ENCODE measurements around the gene AJAP1.

The AJAP1 gene

GRCh38 chr1:4648657-4649056, 5.8 kb upstream of the AJAP1 start:
- ChIA-PET CTCF (no interaction called here), POLR2A (no interaction called here)
- no peak for DNase-seq (ENCODE audit: extremely low spot score)
- TF ChIP-seq CTCF (IDR thresholded peaks at IDR 0.05; ENCODE audit: control extremely low read depth, extremely low read depth, low read depth, missing control alignments) = no peak

GRCh38 chr1:4650481-4650880, 3.9 kb upstream of the AJAP1 start:
- CTCF ChIA-PET = no interaction called here
- no peak for TF ChIP-seq CTCF (IDR thresholded peaks at IDR 0.05; ENCODE audit: control extremely low read depth, extremely low read depth, low read depth, missing control alignments)
- POLR2A ChIA-PET = no interaction called here
- no peak for DNase-seq (ENCODE audit: extremely low spot score)

- no peak for TF ChIP-seq CTCF (IDR thresholded peaks at IDR 0.05; ENCODE audit: control extremely low read depth, extremely low read depth, low read depth, missing control alignments)
- ChIA-PET POLR2A (no interaction called here), CTCF (no interaction called here)
- no peak for DNase-seq (ENCODE audit: extremely low spot score)
Observed at GRCh38 chr1:4650981-4651380, 3.4 kb upstream of the AJAP1 start.

- peak; percentile 96 for TF ChIP-seq CTCF (IDR thresholded peaks at IDR 0.05; ENCODE audit: control extremely low read depth, extremely low read depth, low read depth, missing control alignments)
- peak; percentile 83 for DNase-seq (ENCODE audit: extremely low spot score)
- POLR2A ChIA-PET = no interaction called here
- CTCF ChIA-PET = interaction anchor here (1.4 kb wide), 1 partner anchor 176 kb away, joined by 8 read pairs; no protein-coding TSS in a partner anchor
Observed at GRCh38 chr1:4652631-4653327, 1.6 kb upstream of the AJAP1 start.

DNA sequence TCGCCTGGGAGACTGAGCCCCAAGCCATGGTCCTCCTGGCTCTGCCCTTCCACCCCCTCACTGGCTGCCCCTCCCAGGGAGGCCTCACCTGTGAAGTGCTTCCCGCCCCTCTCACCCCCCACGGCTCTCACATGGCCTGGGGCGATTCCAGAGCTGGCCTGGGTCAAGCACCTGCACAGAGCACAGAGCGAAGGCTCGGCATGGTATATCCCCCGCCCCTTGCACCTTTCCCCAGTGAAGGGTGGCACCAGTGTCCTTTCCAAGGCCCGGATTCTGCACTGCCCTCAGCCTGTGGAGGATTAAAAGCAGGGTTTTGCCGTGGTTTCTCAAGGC, 1.1 kb upstream of the AJAP1 start:
- POLR2A ChIA-PET = no interaction called here
- no peak for TF ChIP-seq CTCF (IDR thresholded peaks at IDR 0.05; ENCODE audit: control extremely low read depth, extremely low read depth, low read depth, missing control alignments)
- DNase-seq (ENCODE audit: extremely low spot score) = no peak
- CTCF ChIA-PET = no interaction called here

- ChIA-PET POLR2A (no interaction called here), CTCF (no interaction called here)
- DNase-seq (ENCODE audit: extremely low spot score) = no peak
Observed at GRCh38 chr1:4654764-4655673, 610 bp downstream of the AJAP1 start.

More at GRCh38 chr1:4654764-4655673, 610 bp downstream of the AJAP1 start:
- TF ChIP-seq CTCF (IDR thresholded peaks at IDR 0.05; ENCODE audit: control extremely low read depth, extremely low read depth, low read depth, missing control alignments) = no peak

Data from GM10248 (cell line).